ENCODE data around the gene TMEM181. TPM values are rescaled to one million over a fixed set of nuclear protein-coding genes. Genes with fewer than 3 reads are reported as not detected.
"Not testable (repeated sequence)": the region's sequence is repeated elsewhere in the genome, so short reads cannot be mapped to it uniquely, and the experiment has no call there.

Gene TMEM181
- total RNA-seq, 6 experiments from 2014 or later = 11.3 to 14.0 (median 12.5) TPM

- intact Hi-C loops (cut with DNase I) = no loop called here
- no peak overlapping the region for H3K4me3 ChIP-seq
- no peaks in the 10 kb centered on the region for H3K36me3 ChIP-seq
- no peaks in the 10 kb centered on the region for H3K9me3 ChIP-seq
- H3K27ac ChIP-seq = no peak overlapping the region
- TF ChIP-seq POLR2A (IDR thresholded peaks at IDR 0.05) = no peak
- TF ChIP-seq CTCF (IDR thresholded peaks at IDR 0.05) = no peak
- DNase-seq (no peak), ATAC-seq (no peak)
- 47% methylated on average over 7 of the region's 7 CpGs for WGBS (ENCODE audit: insufficient coverage, low coverage, low lambda C conversion rate, missing lambda C conversion rate)
- H3K27me3 ChIP-seq = no peaks in the 10 kb centered on the region
- peaks cover 0 to 4% (median 1%) of the 10 kb centered on the region in 4 donors for H3K4me1 ChIP-seq
Observed at GRCh38 chr6:158556113-158556512, 3.8 kb upstream of the TMEM181 start.

GRCh38 chr6:158557110-158557509 lies 2.8 kb upstream of the TMEM181 start:
- H3K4me1 ChIP-seq; H3K27me3 ChIP-seq; ATAC-seq; H3K9me3 ChIP-seq; H3K36me3 ChIP-seq; DNase-seq; H3K27ac ChIP-seq; intact Hi-C loops (cut with DNase I); H3K4me3 ChIP-seq: not testable (repeated sequence)
- 79% methylated on average over 3 of the region's 3 CpGs for WGBS (ENCODE audit: insufficient coverage, low coverage, low lambda C conversion rate, missing lambda C conversion rate)

GRCh38 chr6:158557927-158558326 lies 2.0 kb upstream of the TMEM181 start:
- no peaks in the 10 kb centered on the region for H3K9me3 ChIP-seq
- no peaks in the 10 kb centered on the region for H3K36me3 ChIP-seq
- H3K27me3 ChIP-seq = no peaks in the 10 kb centered on the region
- no peak for ATAC-seq
- intact Hi-C loops (cut with DNase I) = no loop called here
- no peak for DNase-seq
- H3K4me1 ChIP-seq = peaks cover 0 to 9% (median 3%) of the 10 kb centered on the region in 4 donors
- no peak overlapping the region for H3K4me3 ChIP-seq
- TF ChIP-seq POLR2A (IDR thresholded peaks at IDR 0.05) (no peak), CTCF (IDR thresholded peaks at IDR 0.05) (no peak)
- no peak overlapping the region for H3K27ac ChIP-seq
- 60% methylated on average over 5 of the region's 5 CpGs for WGBS (ENCODE audit: insufficient coverage, low coverage, low lambda C conversion rate, missing lambda C conversion rate)

GRCh38 chr6:158558415-158559306 lies 1.2 kb upstream of the TMEM181 start:
- Histone ChIP-seq H3K9me3 (no peaks in the 10 kb centered on the region), H3K36me3 (no peaks in the 10 kb centered on the region), H3K4me1 (peaks cover 0 to 9% (median 3%) of the 10 kb centered on the region in 4 donors), H3K27ac (no peak overlapping the region), H3K27me3 (no peaks in the 10 kb centered on the region), H3K4me3 (no peak overlapping the region)
- DNase-seq (no peak), ATAC-seq (no peak)
- WGBS (ENCODE audit: insufficient coverage, low coverage, low lambda C conversion rate, missing lambda C conversion rate) = 93% methylated on average over 3 of the region's 14 CpGs
- no peak for TF ChIP-seq CTCF (IDR thresholded peaks at IDR 0.05)
- no peak for TF ChIP-seq POLR2A (IDR thresholded peaks at IDR 0.05)
- intact Hi-C loops (cut with DNase I) = no loop called here

GRCh38 chr6:158559338-158559894 lies 475 bp upstream of the TMEM181 start:
- Histone ChIP-seq H3K27me3 (no peaks in the 10 kb centered on the region), H3K36me3 (no peaks in the 10 kb centered on the region), H3K9me3 (no peaks in the 10 kb centered on the region), H3K4me3 (peak overlapping the region; percentile 82 to 99 (median 83)), H3K4me1 (peaks cover 0 to 9% (median 3%) of the 10 kb centered on the region in 4 donors), H3K27ac (peak overlapping the region; percentile 62 to 90 (median 86))
- 40% methylated on average over 9 of the region's 14 CpGs for WGBS (ENCODE audit: insufficient coverage, low coverage, low lambda C conversion rate, missing lambda C conversion rate)
- DNase-seq = no peak
- TF ChIP-seq POLR2A (IDR thresholded peaks at IDR 0.05) (no peak), CTCF (IDR thresholded peaks at IDR 0.05) (no peak)
- no peak for ATAC-seq
- intact Hi-C loops (cut with DNase I) = no loop called here

Data from right lobe of liver (tissue), 6 donors.